GM18499 (cell line): ENCODE results near the gene PEPD.

ENCODE experiments used
- ATAC-seq: cut with Tn5 transposase; IDR thresholded peaks from one replicate; pipeline ENCODE4 v1.9.1; 2021; ENCODE audit warnings: moderate number of reproducible peaks; ENCODE audit not compliant: insufficient read depth, unreplicated experiment

PEPD gene

DNA sequence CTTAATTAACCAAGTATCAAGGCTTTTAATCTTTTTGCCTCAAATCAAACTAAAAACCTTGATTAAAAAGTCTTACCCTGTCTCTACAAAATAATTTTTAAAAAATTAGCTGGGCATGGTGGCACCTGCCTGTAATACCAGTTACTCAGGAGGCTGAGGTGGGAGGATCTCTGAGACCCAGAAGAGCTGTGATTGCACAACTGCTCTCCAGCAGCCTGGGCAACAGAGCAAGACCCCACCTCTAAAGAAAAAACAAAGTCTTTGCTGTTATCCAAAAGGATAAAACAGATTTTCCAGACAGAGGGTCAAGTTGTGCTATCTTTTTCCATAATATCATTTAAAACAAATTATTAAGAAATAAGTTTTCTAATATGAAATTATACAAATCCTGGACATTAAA is 174.9 kb downstream of the PEPD start:
- ATAC-seq, result no peak

DNA sequence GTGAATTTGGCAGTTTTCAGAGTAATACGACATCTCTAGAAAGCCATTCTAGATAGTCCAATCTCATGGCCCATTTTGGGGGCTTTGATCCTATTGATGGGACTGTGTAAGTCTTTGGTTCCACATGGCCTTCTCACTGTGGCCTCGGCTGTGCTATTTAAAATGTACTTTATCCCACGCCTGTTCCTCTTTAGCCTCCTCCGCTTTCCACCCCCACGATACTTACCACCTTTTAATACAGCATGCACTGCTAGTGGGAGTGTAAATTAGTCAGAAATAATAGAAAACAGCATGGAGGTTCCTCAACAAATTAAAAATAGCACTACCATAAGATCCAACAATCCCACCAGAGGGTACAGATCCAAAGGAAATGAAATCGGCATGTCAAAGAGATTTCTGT is 176.4 kb downstream of the PEPD start:
- no peak for ATAC-seq

DNA sequence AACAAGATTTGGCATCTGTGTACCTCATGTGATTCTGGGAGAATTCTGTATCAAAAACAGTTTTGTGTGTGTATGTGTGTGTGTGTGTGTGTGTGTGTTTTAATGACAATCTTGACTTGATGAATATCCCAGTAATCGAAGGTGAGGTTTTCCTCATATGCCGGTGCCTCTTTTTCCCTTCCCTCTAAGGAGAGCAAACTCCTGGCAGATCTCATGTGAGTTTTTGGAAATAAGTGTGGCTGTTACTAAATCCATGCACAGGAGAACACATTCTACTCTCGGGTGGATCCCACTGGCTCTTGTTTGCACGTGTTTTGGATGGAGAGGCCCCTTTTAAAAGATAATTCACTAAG is 177.0 kb downstream of the PEPD start:
- no peak for ATAC-seq

DNA sequence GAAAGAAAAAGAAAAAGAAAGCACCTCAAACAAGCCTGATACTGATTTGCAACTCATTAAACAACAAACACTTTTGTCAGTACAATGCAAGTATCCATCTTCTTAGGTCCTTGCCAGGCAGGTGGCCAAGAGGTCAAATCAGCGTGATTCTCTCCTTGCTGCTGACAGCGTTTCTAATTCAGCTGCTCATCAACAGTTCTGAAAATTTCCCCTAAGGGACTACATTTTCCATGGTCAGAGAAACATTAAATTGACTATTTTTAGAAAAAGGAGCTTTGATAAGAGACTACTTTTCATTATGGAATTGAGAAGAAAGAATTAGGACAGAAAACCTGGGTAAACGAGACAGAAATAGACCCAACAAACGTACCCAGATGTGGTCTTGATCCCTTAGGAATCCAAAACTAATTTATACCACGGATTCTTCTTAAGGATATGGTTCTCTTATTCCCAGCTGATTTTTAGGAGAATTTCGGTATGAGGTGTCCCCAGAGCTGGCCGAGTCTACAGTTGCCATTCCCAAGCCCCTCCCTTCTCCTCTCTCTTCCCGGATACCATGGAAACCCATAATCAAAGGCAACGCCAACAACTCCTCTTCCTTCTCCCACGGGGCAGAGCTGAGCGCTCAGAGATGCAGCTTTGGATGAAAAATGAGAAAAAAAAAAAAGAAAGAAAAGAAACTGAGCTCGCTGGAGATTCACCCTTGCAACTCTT is 177.6 kb downstream of the PEPD start:
- ATAC-seq, result no peak

DNA sequence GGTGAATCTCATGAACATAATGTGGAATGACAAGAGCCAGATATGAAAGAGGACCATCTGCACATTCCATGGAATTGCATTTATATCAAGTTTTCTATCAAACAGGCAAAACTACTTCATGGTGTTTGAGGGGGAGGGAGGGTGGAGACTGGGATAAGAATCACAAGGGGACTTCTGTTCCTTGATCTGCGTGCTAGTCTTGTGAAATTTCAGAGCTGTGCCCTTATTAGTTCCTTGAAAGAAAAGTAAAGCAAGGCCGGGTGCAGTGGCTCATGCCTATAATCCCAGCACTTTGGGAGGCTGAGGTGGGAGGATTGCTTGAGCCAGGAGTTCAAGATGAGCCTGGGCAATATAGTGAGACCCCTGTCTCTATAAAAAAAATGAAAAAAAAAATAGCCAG is 178.3 kb downstream of the PEPD start:
- ATAC-seq, result no peak

DNA sequence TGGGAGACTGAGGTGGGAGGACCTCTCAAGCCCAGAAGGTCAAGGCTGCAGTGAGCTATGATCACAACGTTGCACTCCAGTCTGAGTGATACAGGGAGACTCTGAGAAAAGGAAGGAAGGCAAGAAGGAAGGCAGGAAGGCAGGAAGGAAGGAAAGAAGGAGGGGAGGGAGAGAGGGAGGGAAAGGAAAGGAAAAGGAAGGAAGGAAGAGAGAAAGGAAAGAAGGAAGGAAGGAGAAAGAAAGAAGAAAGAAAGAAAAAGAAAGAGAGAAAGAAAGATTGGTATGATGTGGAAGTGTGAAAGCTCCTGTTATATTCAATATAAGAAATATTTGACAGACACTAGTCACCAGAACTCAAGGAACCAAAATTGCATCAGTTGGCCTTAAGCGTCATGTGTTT is 180.6 kb downstream of the PEPD start:
- no peak for ATAC-seq

DNA sequence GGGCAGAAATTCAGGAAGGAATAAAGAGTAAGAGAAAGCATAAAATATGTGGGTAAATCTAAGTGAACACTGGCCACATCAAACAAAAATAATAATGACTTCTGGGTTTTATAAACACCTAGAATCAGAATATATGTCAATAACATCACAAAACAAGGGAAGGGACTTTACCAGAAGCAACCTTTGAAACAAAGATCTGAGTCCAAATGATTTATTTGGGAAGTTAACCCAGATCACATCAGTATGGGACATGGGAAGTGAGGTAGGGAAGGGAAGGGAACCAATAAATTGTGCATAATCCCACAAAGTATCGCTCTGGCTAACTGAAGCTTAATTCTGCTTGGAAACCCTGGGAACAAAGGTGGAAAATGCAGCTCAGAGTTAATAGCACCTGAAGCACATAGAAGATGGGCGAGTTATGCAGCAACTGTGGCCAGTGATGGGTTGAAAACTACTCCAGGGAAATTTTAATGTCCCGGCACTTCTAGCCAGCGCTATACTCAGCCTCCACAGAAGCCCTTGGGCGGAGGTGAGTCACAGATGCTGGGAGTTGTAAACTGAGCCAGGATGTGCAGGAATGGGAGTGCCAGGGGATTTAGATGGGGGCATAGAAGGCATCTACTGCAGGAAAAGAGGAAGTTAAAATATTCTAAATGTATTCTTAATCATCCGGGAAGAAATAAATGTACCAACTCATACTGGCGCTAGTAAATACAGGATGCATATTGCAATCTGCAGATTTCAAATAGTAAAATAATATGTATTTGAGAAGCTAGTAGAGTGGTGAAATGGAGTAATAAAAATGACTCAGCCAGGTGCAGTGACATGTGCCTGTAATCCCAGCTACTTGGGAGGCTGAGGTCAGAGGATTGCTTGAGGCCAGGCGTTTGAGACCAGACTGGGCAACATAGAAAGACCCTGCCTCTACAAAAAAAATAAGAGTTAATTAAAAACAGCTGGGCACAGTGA is 182.3 kb downstream of the PEPD start:
- ATAC-seq, result no peak
